Measurements from ENCODE around the gene ARSD.
"Not testable (repeated sequence)": the region's sequence is repeated elsewhere in the genome, so short reads cannot be mapped to it uniquely, and the experiment has no call there.

ARSD gene

DNA sequence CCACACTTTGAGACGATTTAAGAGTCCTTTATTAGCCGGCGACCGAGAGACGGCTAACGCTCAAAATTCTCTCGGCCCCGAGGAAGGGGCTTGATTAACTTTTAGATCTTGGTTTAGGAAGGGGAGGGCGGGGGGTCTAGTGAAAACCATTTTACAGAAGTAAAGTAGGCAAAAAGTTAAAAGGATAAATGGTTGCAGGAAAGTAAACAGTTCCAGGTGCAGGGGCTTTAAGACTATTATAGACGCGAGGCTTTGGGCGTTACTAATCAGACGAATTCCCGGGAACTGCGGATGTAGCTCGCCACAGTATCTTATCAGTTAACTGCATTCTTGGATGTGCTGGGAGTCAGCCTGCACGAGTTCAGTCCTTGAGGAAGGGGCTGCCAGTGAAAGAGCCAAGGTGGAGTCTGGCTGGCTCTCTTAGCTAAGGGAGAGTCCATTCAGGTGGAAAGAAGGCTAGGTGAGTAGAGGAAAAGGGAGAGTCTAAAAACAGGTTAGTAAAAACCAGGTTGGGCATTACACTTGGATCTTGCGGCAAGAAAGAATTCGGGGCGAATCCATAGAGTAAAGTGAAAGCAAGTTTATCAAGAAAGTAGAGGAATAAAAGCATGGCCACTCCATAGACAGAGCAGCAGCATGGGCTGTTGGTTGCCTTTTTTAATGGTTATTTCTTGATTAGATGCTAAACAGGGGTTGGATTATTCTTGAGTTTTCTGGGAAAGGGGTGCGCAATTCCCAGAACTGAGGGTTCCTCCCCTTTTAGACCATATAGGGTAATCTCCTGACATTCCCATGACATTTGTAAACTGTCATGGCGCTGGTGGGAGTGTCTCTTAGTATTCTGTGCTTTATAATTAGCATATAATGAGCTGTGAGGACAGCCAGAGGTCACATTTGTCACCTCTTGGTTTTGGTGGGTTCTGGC is 38.3 kb downstream of the ARSD start:
- not testable (repeated sequence) for H3K9ac ChIP-seq (ENCODE audit: low read depth, low read length); H3K36me3 ChIP-seq (ENCODE audit: insufficient read depth, low read length); H3K9me3 ChIP-seq (ENCODE audit: control insufficient read depth, insufficient read depth, low read length)
- H3K4me1 ChIP-seq (ENCODE audit: insufficient read depth, low read length): peaks cover 21% of the 10 kb centered on the region

DNA sequence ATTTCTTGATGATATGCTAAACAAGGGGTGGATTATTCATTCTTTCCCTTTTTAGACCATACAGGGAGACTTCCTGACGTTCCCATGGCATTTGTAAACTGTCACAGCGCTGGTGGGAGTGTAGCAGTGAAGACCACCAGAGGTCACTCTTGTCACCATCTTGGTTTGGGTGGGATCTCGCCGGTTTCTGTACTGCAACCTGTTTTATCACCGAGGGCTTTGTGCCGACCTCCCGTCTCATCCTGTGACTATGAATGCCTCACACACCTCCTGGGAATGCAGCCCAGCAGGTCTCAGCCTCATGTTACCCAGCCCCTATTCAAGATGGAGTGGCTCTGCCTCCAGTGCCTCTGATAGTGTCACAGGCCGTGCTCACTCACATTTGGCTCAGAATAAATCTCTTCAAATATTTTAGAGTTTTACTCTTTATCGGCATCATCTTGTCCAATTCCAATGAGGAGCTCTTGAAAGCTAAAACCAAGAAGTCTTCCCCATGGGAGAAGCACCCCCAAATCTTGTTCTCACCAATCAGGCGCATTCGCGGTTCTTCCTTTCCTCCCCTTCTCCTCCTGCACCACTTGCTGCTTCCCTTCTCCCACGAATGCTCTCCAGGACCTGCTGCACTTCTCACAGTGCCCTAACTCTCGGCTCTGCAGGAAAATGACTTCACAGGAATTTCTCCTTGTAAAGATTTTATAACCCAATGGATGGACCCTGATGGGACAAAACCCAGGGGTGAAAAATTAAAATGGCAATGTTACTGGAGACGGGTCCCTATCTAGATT is 39.2 kb downstream of the ARSD start:
- H3K4me1 ChIP-seq (ENCODE audit: insufficient read depth, low read length): peaks cover 18% of the 10 kb centered on the region
- H3K9me3 ChIP-seq (ENCODE audit: control insufficient read depth, insufficient read depth, low read length); H3K9ac ChIP-seq (ENCODE audit: low read depth, low read length); H3K36me3 ChIP-seq (ENCODE audit: insufficient read depth, low read length): not testable (repeated sequence)

DNA sequence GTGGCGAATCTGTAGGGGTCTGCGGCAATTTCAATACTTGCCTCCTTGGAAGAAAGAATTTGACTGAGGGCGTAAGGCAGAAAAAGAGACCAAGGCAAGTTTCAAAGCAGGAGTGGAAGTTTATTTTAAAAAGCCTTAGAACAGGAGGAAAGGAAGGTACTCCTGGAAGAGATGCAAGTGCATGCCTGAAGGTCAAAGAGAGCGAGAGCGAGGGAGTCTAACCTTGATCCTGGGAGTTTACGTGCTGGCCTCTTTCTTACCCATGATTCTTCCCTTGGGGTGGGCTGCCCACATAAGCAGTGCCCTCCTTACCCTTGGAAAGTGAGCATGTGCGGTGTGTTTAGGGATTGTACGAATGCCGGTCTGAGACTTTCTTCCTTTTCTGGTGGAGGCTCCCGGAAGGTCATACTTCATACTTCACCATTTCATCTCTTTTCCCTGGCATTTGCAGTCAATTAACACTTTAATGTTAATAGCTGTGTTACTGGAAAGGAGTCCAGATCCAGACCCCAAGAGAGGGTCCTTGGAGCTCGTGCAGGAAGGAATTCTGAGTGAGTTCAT is 40.0 kb downstream of the ARSD start:
- Histone ChIP-seq H3K36me3 (ENCODE audit: insufficient read depth, low read length) (no peaks in the 10 kb centered on the region), H3K4me1 (ENCODE audit: insufficient read depth, low read length) (peaks cover 16% of the 10 kb centered on the region), H3K9ac (ENCODE audit: low read depth, low read length) (no peak overlapping the region), H3K9me3 (ENCODE audit: control insufficient read depth, insufficient read depth, low read length) (no peaks in the 10 kb centered on the region)

DNA sequence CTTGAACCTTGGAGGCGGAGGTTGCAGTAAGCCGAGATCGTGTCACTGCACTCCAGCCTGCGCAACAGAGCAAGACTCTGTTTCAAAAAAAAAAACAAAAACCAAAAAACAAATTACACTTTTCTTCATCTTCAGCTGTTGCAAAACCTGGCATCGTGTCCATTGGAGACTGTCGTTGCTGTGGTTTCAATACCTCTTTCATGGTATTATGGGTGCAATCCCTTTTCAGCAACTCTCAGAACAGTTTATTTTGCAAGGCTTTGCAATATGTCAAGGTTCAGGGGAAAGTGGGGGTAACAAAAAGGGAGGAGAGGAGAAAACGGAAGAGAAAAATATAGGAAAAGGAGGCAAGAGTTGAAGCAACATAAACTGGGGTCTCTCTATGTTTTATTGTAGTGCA is 40.8 kb downstream of the ARSD start:
- H3K9ac ChIP-seq (ENCODE audit: low read depth, low read length): no peak overlapping the region
- no peaks in the 10 kb centered on the region for H3K36me3 ChIP-seq (ENCODE audit: insufficient read depth, low read length)
- H3K4me1 ChIP-seq (ENCODE audit: insufficient read depth, low read length): peaks cover 16% of the 10 kb centered on the region
- no peaks in the 10 kb centered on the region for H3K9me3 ChIP-seq (ENCODE audit: control insufficient read depth, insufficient read depth, low read length)

DNA sequence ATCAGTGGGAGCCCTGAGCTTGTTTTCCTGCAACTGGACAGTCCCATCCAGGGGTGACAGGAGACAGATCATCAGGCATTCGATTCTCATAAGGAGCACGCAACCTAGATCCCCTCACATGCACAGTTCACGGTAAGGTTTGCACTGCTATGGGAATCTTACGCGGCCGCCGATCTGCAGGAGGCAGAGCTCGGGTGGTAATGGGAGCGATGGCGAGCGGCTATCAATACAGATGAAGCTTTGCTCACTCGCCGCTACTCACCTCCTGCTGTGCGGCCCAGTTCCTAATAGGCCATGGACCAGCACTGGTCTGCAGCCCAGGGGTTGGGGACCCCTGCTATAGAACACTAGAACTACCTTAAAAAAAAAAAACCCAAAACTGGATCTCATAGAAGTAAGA is 45.4 kb downstream of the ARSD start:
- H3K4me1 ChIP-seq (ENCODE audit: insufficient read depth, low read length): no peaks in the 10 kb centered on the region
- peaks cover 15% of the 10 kb centered on the region; the same call in 1 of the 2 replicates for H3K36me3 ChIP-seq (ENCODE audit: insufficient read depth, low read length)
- H3K9me3 ChIP-seq (ENCODE audit: control insufficient read depth, insufficient read depth, low read length): no peaks in the 10 kb centered on the region
- H3K9ac ChIP-seq (ENCODE audit: low read depth, low read length): no peak overlapping the region

DNA sequence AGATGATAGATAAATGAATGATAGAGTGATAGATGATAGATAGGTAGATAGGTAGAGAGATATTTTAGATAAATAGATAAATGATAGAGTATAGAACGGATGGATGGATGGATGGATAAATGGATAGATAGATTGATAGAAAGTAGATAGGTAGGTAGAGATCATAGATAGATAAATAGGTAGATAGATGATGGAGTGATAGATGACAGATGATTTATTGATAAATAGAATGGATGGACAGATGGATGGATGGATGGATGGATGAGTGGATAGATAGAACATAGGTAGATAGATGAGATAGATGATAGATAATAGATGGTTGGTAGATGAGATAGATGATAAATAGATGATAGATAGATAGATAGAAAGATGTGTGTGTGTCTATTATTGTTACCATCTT is 49.5 kb downstream of the ARSD start:
- peaks cover 20% of the 10 kb centered on the region for H3K36me3 ChIP-seq (ENCODE audit: insufficient read depth, low read length)
- H3K9me3 ChIP-seq (ENCODE audit: control insufficient read depth, insufficient read depth, low read length): no peaks in the 10 kb centered on the region
- H3K4me1 ChIP-seq (ENCODE audit: insufficient read depth, low read length): no peaks in the 10 kb centered on the region
- no peak overlapping the region for H3K9ac ChIP-seq (ENCODE audit: low read depth, low read length)

DNA sequence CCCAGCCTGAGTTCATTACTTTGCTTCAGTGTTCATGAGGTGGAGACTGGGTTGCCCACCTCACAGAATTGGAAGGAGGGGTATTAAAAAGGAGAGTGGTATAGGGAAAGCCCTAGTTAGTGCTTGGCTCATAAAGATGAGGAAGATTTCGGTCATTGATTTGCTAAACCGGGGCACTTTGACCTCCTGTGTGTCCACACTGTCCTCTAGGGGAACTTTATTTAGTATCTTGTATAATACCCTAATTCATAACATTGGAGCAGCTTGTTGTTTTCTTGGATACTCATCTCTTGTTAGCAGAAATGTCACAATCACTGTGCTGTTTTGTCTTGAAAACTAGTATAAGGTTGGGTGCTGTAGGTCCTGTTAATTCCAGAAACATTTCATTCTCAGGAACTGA is 50.6 kb downstream of the ARSD start:
- H3K9me3 ChIP-seq (ENCODE audit: control insufficient read depth, insufficient read depth, low read length): no peaks in the 10 kb centered on the region
- no peaks in the 10 kb centered on the region for H3K4me1 ChIP-seq (ENCODE audit: insufficient read depth, low read length)

DNA sequence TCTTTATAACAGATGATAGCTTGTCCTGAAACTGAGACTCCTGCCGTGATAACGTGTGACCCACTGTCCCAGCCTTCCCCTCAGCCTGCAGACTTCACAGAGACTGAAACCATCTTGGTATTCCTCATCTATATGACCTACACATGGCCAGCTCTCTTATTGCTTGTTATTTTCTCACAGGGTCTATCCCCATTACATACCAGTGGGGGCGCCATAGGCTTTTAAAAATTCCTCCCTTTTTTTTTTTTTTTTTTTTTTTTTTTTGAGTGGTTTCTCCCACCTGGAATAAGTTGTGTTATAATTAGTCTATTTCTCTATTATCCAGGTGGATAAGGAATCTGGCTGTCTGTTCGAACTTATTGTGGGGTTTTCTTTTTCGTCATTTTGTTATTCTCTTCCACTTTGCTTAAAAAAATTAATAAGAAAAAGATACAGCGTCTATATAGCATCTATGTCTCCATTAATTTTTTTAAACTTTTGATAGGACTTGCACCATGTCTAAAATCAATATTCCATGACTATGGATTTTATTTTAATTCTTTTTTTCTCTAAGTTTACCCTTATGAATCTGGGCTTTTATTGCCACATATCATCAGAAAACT is 53.2 kb downstream of the ARSD start:
- Histone ChIP-seq H3K9ac (ENCODE audit: low read depth, low read length) (no peak overlapping the region), H3K9me3 (ENCODE audit: control insufficient read depth, insufficient read depth, low read length) (no peaks in the 10 kb centered on the region), H3K4me1 (ENCODE audit: insufficient read depth, low read length) (peaks cover 11% of the 10 kb centered on the region; the same call in 1 of the 2 replicates), H3K36me3 (ENCODE audit: insufficient read depth, low read length) (peaks cover 8% of the 10 kb centered on the region; the same call in 1 of the 2 replicates)

More for the DNA sequence above, 50.6 kb downstream of the ARSD start:
- Histone ChIP-seq H3K36me3 (ENCODE audit: insufficient read depth, low read length) (peaks cover 20% of the 10 kb centered on the region), H3K9ac (ENCODE audit: low read depth, low read length) (no peak overlapping the region)

DNA sequence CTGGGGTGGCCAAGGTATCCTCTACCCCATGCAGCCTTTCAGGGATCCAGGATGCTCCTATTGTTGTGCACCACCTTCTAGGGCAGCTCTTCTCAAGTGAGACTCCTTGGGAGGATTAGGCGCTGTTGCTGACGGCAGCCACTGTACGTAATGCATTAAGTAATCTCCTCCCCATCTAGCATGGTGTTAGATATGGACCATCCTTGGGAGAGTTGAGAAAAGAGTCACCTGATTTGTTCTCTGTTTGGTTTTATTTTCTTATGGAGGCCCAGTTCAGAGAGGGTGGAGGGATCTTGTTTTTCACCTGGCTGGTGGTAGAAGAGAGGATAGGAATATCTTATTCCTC is 54.0 kb downstream of the ARSD start:
- peaks cover 11% of the 10 kb centered on the region; the same call in 1 of the 2 replicates for H3K4me1 ChIP-seq (ENCODE audit: insufficient read depth, low read length)
- H3K9ac ChIP-seq (ENCODE audit: low read depth, low read length): no peak overlapping the region
- no peaks in the 10 kb centered on the region for H3K9me3 ChIP-seq (ENCODE audit: control insufficient read depth, insufficient read depth, low read length)
- H3K36me3 ChIP-seq (ENCODE audit: insufficient read depth, low read length): peaks cover 6% of the 10 kb centered on the region; the same call in 1 of the 2 replicates

DNA sequence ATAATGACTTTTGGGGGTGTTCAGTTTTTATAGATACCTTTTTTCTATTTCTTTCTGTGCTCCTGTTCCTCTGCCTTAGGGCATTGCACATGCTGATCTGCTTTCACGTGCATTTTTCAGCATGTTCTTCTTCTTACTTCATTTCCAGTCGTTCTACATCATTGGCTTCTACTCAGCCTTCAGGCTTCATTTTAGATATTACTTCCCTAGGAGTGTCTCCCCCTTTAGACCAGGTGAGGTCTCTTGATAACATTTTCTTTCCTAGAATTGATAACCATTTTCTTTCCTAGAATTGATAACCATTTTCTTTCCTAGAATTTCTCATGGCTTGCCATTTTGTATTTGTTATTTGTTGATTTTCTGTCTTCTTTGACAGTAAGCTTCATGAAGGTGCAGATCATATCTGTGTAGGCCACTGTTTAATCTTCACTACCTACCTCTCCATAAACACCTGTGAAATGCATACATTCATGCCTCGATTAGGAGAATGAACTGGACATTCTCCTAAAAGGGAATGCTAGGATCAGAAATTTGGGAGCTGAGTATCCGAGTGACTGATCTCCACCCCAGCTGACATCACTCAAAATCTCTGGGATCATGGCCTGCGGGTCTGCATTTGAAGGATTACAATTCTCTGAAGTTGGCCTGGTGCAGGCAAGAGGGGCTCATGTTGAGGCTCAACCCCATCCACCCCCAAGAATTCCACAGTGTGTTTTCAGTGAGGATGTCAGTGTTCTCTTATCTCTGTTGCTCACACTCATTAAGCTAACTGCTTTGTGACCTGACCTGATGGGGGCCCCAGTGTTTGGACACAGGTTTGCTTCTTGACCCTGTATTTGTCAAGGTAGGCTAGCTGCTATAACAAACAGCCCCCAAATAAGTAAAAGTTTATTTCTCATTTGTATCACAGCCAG is 54.7 kb downstream of the ARSD start:
- no peaks in the 10 kb centered on the region for H3K9me3 ChIP-seq (ENCODE audit: control insufficient read depth, insufficient read depth, low read length)

DNA sequence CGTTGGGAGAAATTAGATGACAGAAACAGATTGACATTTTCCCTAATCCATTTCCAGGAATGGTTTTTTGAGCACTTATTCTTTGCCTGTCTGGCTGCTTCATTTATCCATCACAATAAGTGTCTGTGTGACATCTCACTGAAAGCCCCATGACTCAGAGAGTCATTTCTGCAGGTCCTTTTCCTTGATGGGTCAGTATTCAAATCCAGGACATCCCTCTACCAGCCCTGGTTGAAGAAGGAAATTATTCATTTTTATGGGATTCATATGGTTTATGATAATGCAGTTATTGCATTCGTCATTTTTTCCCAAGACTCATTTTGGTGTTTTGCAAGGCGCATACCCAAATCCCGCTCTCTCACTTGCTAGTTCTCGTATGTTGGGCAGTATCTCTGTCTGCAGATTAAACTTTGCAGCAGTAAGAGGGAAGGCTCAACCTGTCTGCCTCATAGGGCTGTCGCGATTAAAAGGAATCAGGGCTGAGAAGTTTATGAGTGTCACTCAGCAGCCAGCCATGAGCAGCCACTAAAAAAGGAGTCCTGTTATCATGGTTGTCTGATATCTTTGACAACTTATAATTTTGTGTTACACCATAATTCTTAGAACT is 56.4 kb downstream of the ARSD start:
- Histone ChIP-seq H3K4me1 (ENCODE audit: insufficient read depth, low read length) (peaks cover 11% of the 10 kb centered on the region; the same call in 1 of the 2 replicates), H3K9me3 (ENCODE audit: control insufficient read depth, insufficient read depth, low read length) (no peaks in the 10 kb centered on the region), H3K9ac (ENCODE audit: low read depth, low read length) (no peak overlapping the region), H3K36me3 (ENCODE audit: insufficient read depth, low read length) (peaks cover 3% of the 10 kb centered on the region)

More for the DNA sequence above, 54.7 kb downstream of the ARSD start:
- Histone ChIP-seq H3K4me1 (ENCODE audit: insufficient read depth, low read length) (peaks cover 11% of the 10 kb centered on the region; the same call in 1 of the 2 replicates), H3K36me3 (ENCODE audit: insufficient read depth, low read length) (peaks cover 6% of the 10 kb centered on the region; the same call in 1 of the 2 replicates), H3K9ac (ENCODE audit: low read depth, low read length) (no peak overlapping the region)

DNA sequence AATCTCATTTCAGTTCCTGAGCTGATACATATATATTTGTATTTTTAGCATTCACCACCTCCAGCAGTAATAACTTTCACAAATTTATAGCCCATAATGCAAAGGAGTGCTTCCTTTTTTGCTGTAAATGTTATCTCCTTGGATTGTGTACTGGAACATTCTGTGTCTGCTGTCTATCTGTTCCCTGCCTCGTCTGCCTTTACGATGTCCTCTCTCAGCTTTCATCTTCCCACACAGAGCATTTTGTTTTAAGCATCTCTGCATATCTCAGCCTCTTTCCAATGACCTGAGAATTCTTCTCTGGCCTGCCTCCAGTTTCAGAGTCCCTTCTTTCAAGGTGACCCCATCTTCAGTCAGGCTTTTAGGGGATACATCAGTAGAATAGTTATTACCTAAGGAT is 57.3 kb downstream of the ARSD start:
- Histone ChIP-seq H3K4me1 (ENCODE audit: insufficient read depth, low read length) (peaks cover 11% of the 10 kb centered on the region; the same call in 1 of the 2 replicates), H3K9me3 (ENCODE audit: control insufficient read depth, insufficient read depth, low read length) (no peaks in the 10 kb centered on the region), H3K36me3 (ENCODE audit: insufficient read depth, low read length) (peaks cover 5% of the 10 kb centered on the region; the same call in 1 of the 2 replicates), H3K9ac (ENCODE audit: low read depth, low read length) (no peak overlapping the region)

DNA sequence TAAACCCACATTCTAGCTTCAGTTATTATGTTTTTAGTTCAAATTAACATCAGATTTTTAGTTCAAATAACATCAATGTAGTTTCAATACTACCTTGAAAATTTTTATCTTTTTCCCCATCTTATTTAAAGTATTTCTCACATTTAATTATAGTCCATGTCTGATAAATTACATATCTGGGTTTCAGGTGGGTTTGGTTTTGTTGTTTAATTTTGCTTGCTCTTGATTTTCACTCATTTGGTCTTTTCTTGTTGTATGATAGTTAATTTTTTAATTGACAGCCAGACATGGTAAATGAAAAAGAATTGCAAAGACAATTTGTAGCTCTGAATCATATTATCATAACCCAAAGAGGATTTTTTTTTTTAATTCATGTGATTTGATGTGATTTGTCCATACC is 58.5 kb downstream of the ARSD start:
- Histone ChIP-seq H3K9ac (ENCODE audit: low read depth, low read length) (no peak overlapping the region), H3K4me1 (ENCODE audit: insufficient read depth, low read length) (peaks cover 11% of the 10 kb centered on the region; the same call in 1 of the 2 replicates), H3K36me3 (ENCODE audit: insufficient read depth, low read length) (peaks cover 10% of the 10 kb centered on the region), H3K9me3 (ENCODE audit: control insufficient read depth, insufficient read depth, low read length) (no peaks in the 10 kb centered on the region)
